Activated B cell treated with CpG ODN at 0.5 μM for 24 hours (primary cell): ENCODE data around the gene TOP2A. TPM values are rescaled to one million over a fixed set of nuclear protein-coding genes. Genes with fewer than 3 reads are reported as not detected.
"Not testable (repeated sequence)": the region's sequence is repeated elsewhere in the genome, so short reads cannot be mapped to it uniquely, and the experiment has no call there.

Source experiments
- ATAC-seq: fragments of 200-7000 bp; cut with Tn5 transposase; one replicate; pipeline ENCODE4 v1.10.0; 2021; ENCODE audit warnings: low read depth, mild to moderate bottlenecking, moderate library complexity
- CTCF ChIA-PET: fragments of 350-600 bp; sonication (Branson Sonifier 250); formaldehyde crosslinking; loops from one replicate; lab custom pipeline; 2021; ENCODE audit warnings: antibody characterized with exemption; lab: Charles Lee
- POLR2A ChIA-PET: fragments of 350-600 bp; sonication (Branson Sonifier 250); formaldehyde crosslinking; loops from one replicate; lab custom pipeline; 2021; ENCODE audit warnings: antibody characterized with exemption; lab: Charles Lee
- DNase-seq: peaks from one replicate; pipeline ENCODE4 v3.0.0; 2022
- H3K27ac Mint-ChIP-seq: one replicate; pipeline ENCODE4 v1.8.0; 2020; ENCODE audit warnings: mixed read lengths
- H3K27me3 Mint-ChIP-seq: one replicate; pipeline ENCODE4 v1.8.0; 2021; ENCODE audit warnings: mixed read lengths
- H3K36me3 Mint-ChIP-seq: one replicate; pipeline ENCODE4 v1.8.0; 2021; ENCODE audit warnings: low read depth, mixed read lengths
- H3K4me1 Mint-ChIP-seq: one replicate; pipeline ENCODE4 v1.8.0; 2021; ENCODE audit warnings: mixed read lengths
- H3K4me3 Mint-ChIP-seq: one replicate; pipeline ENCODE4 v1.8.0; 2020; ENCODE audit warnings: mild to moderate bottlenecking, mixed read lengths
- H3K9me3 Mint-ChIP-seq: one replicate; pipeline ENCODE4 v1.8.0; 2020; ENCODE audit warnings: mixed read lengths
- CTCF ChIP-seq: fragments of 200-600 bp; IDR thresholded peaks from one replicate; pipeline ENCODE4 v1.8.0; 2022; ENCODE audit warnings: antibody characterized with exemption, mild to moderate bottlenecking
- intact Hi-C: fragments of 100-400 bp; cut with micrococcal nuclease; formaldehyde crosslinking; loops from one replicate; pipeline ENCODE4 v1.15.1; 2024
- total RNA-seq: library from RNA; stranded (reverse); gene quantifications from 2 replicates; pipeline ENCODE4 v1.2.3, GENCODE V29; 2022

The TOP2A gene
- total RNA-seq, 1 donor from 2014 or later: 6.6 TPM

GRCh38 chr17:40374821-40375498, 42.7 kb downstream of the TOP2A start:
- H3K4me1 Mint-ChIP-seq: peaks cover 5% of the 10 kb centered on the region
- no peak overlapping the region for H3K4me3 Mint-ChIP-seq
- no peak for TF ChIP-seq CTCF
- ATAC-seq (no peak), DNase-seq (no peak)
- ChIA-PET CTCF (interaction anchor here (0.9 kb wide), 1 partner anchor 158 kb away, joined by 3 read pairs; no protein-coding TSS in a partner anchor), POLR2A (no interaction called here)
- no peak overlapping the region for H3K27ac Mint-ChIP-seq
- intact Hi-C loops: no loop called here
- H3K36me3 Mint-ChIP-seq: no peaks in the 10 kb centered on the region
- H3K9me3 Mint-ChIP-seq: peaks cover 2% of the 10 kb centered on the region
- H3K27me3 Mint-ChIP-seq: peaks cover 3% of the 10 kb centered on the region

DNA sequence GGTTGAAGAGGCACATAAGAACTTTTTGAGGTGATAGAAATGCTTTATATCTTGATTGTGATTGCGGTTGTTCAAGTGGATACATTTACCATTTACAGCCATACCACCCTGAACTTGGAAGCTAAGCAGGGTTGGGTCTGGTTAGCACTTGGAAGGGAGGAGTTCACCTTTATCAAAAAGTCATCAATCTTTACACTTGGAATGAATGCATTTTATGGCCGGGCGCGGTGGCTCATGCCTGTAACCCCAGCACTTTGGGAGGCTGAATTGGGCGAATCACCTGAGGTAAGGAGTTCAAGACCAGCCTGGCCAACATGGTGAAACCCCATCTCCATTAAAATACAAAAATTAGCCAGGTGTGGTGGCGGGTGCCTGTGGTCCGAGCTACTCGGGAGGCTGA, 43.7 kb downstream of the TOP2A start:
- no peak overlapping the region for H3K27ac Mint-ChIP-seq
- ATAC-seq: no peak
- CTCF ChIA-PET: interaction anchor here (0.9 kb wide), 1 partner anchor 159 kb away, joined by 3 read pairs; no protein-coding TSS in a partner anchor
- no peak for DNase-seq
- peaks cover 2% of the 10 kb centered on the region for H3K9me3 Mint-ChIP-seq
- peaks cover 5% of the 10 kb centered on the region for H3K4me1 Mint-ChIP-seq
- peaks cover 3% of the 10 kb centered on the region for H3K27me3 Mint-ChIP-seq
- POLR2A ChIA-PET: no interaction called here
- no peaks in the 10 kb centered on the region for H3K36me3 Mint-ChIP-seq
- TF ChIP-seq CTCF: no peak
- intact Hi-C loops: no loop called here
- no peak overlapping the region for H3K4me3 Mint-ChIP-seq

- Mint-ChIP-seq H3K4me3 (no peak overlapping the region), H3K27ac (no peak overlapping the region), H3K4me1 (peaks cover 5% of the 10 kb centered on the region), H3K27me3 (peaks cover 3% of the 10 kb centered on the region), H3K9me3 (peaks cover 2% of the 10 kb centered on the region), H3K36me3 (no peaks in the 10 kb centered on the region)
- DNase-seq: no peak
- intact Hi-C loops: no loop called here
- no peak for TF ChIP-seq CTCF
- no peak for ATAC-seq
- POLR2A ChIA-PET: no interaction called here
- CTCF ChIA-PET: no interaction called here
Measured at GRCh38 chr17:40373324-40373723, 44.4 kb downstream of the TOP2A start.

GRCh38 chr17:40372644-40373043, 45.1 kb downstream of the TOP2A start:
- H3K4me1 Mint-ChIP-seq, H3K27ac Mint-ChIP-seq, H3K36me3 Mint-ChIP-seq, H3K9me3 Mint-ChIP-seq, ATAC-seq, H3K4me3 Mint-ChIP-seq, H3K27me3 Mint-ChIP-seq, POLR2A ChIA-PET, CTCF ChIA-PET, DNase-seq, intact Hi-C loops: not testable (repeated sequence)

GRCh38 chr17:40372031-40372430, 45.7 kb downstream of the TOP2A start:
- ChIA-PET POLR2A (no interaction called here), CTCF (no interaction called here)
- H3K4me1 Mint-ChIP-seq: peaks cover 5% of the 10 kb centered on the region
- no peak for ATAC-seq
- no peak for DNase-seq
- peaks cover 2% of the 10 kb centered on the region for H3K9me3 Mint-ChIP-seq
- no peak overlapping the region for H3K4me3 Mint-ChIP-seq
- no peak overlapping the region for H3K27ac Mint-ChIP-seq
- H3K36me3 Mint-ChIP-seq: no peaks in the 10 kb centered on the region
- TF ChIP-seq CTCF: no peak
- intact Hi-C loops: no loop called here
- H3K27me3 Mint-ChIP-seq: peaks cover 3% of the 10 kb centered on the region
